ENCODE measurements around the gene SRSF12. TPM values are rescaled to one million over a fixed set of nuclear protein-coding genes. Genes with fewer than 3 reads are reported as not detected.

SRSF12 gene
- total and polyA plus RNA-seq, 2 donors from 2014 or later, result 1.0 to 2.3 TPM

DNA sequence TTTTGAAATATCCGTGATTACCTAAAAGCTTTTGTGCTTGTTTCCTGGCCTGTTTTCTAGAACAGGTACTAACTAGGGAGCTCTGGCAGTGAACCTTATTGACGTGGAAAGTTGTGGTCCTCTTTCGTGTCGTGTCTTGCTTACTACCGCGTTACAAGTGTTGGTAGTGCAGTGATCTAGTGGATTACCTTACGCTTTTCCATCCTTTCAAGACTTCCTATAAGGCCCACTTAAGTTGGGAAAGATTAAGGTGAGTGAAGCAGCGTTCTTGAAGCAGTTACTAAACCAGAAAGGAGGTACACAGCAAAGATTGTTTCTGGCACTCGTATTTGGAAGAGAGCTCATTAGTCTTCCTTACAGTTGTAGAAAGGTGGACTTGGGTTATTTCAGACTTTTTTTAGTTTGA lies 35.4 kb downstream of the SRSF12 start:
- Histone ChIP-seq H3K9me3 (ENCODE audit: control insufficient read depth in 2 of 3, insufficient read depth in 1 of 3, low read length in 3 of 3) (no peaks in the 10 kb centered on the region), H3K36me3 (ENCODE audit: control insufficient read depth in 2 of 3, insufficient read depth in 3 of 3, low read length in 3 of 3) (peaks cover 7 to 22% (median 21%) of the 10 kb centered on the region in 3 donors), H3K9ac (ENCODE audit: low read length in 3 of 3) (peak overlapping the region; percentile 94 to 100 (median 99)), H3K4me1 (ENCODE audit: control insufficient read depth in 2 of 3, insufficient read depth in 2 of 3, low read depth in 1 of 3, low read length in 3 of 3) (peaks cover 0 to 10% (median 5%) of the 10 kb centered on the region in 3 donors), H3K4me3 (ENCODE audit: low read length in 3 of 3) (peak overlapping the region; percentile 97 to 99 (median 98)), H3K27ac (ENCODE audit: low read depth in 2 of 2, low read length in 2 of 2) (peak overlapping the region; percentile 99), H3K27me3 (ENCODE audit: control insufficient read depth, insufficient read depth, low read length) (no peaks in the 10 kb centered on the region)
- TF ChIP-seq, protein P1, sequence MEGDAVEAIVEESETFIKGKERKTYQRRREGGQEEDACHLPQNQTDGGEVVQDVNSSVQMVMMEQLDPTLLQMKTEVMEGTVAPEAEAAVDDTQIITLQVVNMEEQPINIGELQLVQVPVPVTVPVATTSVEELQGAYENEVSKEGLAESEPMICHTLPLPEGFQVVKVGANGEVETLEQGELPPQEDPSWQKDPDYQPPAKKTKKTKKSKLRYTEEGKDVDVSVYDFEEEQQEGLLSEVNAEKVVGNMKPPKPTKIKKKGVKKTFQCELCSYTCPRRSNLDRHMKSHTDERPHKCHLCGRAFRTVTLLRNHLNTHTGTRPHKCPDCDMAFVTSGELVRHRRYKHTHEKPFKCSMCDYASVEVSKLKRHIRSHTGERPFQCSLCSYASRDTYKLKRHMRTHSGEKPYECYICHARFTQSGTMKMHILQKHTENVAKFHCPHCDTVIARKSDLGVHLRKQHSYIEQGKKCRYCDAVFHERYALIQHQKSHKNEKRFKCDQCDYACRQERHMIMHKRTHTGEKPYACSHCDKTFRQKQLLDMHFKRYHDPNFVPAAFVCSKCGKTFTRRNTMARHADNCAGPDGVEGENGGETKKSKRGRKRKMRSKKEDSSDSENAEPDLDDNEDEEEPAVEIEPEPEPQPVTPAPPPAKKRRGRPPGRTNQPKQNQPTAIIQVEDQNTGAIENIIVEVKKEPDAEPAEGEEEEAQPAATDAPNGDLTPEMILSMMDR (IDR thresholded peaks at IDR 0.05; ENCODE audit: borderline replicate concordance, extremely low read depth, insufficient read depth), result no peak
- DNase-seq (peak in 2 of 5 donors; percentile 55 to 60), FAIRE-seq (no peak)
- intact Hi-C loops (cut with DNase I), result no loop called here

DNA sequence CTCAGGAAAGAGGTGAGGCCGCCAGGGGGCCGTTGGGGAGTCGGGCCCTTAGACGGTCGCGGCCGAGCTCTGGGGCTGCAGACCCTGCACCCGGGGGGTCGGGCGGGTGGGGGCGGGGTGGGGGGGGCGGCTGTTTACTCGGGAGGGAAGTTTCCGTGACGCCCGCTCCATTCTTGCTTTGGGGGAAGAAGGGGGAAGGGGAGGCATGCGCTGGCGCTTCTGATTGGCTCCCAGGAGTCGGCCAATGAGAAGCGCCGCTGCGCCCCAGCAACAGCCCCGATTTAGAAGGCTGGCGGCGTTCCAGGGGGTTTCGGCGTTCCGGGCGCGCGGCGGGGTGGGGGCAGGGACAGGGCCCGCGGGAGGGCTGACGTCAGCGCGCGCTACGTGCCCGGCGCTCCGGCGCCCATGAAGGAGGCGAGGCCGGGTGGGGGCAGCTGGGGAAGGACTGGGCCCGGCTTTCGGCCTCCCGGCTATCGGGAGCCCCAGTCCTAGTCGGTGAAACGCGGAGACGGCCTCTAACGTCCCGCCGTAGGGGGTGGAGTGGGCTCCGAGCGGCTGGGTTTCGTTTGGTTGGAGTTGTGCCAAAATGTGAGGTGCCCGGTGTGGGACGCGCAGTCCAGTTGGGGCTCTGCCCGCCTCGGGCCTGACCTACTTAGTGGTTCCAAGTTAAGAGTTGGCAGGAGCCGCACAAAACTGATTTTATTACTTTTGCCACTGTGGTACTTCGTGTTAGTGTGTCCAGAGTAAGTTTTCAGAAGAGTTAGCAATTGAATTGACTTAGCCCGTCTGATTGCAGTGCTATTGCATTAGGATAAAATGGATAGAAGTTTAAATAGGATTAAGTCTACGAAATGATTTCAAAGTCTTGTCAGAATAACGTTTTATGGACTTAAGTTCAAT lies 36.2 kb downstream of the SRSF12 start:
- Histone ChIP-seq H3K27ac (ENCODE audit: low read depth in 2 of 2, low read length in 2 of 2) (peak overlapping the region; percentile 100), H3K27me3 (ENCODE audit: control insufficient read depth, insufficient read depth, low read length) (no peaks in the 10 kb centered on the region), H3K4me1 (ENCODE audit: control insufficient read depth in 2 of 3, insufficient read depth in 2 of 3, low read depth in 1 of 3, low read length in 3 of 3) (peaks cover 0 to 10% (median 5%) of the 10 kb centered on the region in 3 donors), H3K4me3 (ENCODE audit: low read length in 3 of 3) (peak overlapping the region; percentile 97 to 99 (median 98)), H3K9me3 (ENCODE audit: control insufficient read depth in 2 of 3, insufficient read depth in 1 of 3, low read length in 3 of 3) (no peaks in the 10 kb centered on the region), H3K36me3 (ENCODE audit: control insufficient read depth in 2 of 3, insufficient read depth in 3 of 3, low read length in 3 of 3) (peaks cover 7 to 22% (median 21%) of the 10 kb centered on the region in 3 donors), H3K9ac (ENCODE audit: low read length in 3 of 3) (peak overlapping the region; percentile 96 to 100 (median 99))
- intact Hi-C loops (cut with DNase I), result no loop called here
- TF ChIP-seq, protein P1 (IDR thresholded peaks at IDR 0.05; ENCODE audit: borderline replicate concordance, extremely low read depth, insufficient read depth), result no peak
- DNase-seq (peak; percentile 98 to 100 (median 99)), FAIRE-seq (no peak)

DNA sequence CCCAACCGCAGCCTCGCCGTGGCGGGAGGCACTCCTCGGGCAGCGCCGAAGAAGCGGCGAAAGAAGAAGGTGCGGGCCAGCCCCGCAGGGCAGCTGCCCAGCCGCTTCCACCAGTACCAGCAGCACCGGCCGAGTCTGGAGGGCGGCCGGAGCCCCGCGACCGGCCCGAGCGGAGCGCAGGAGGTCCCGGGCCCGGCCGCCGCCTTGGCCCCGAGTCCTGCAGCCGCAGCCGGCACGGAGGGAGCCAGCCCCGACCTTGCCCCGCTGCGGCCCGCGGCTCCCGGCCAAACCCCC lies 36.8 kb downstream of the SRSF12 start:
- FAIRE-seq (no peak), DNase-seq (no peak)
- H3K27ac ChIP-seq (ENCODE audit: low read depth in 2 of 2, low read length in 2 of 2), result peak overlapping the region; percentile 100
- peaks cover 7 to 22% (median 21%) of the 10 kb centered on the region in 3 donors for H3K36me3 ChIP-seq (ENCODE audit: control insufficient read depth in 2 of 3, insufficient read depth in 3 of 3, low read length in 3 of 3)
- H3K4me1 ChIP-seq (ENCODE audit: control insufficient read depth in 2 of 3, insufficient read depth in 2 of 3, low read depth in 1 of 3, low read length in 3 of 3), result peaks cover 0 to 10% (median 5%) of the 10 kb centered on the region in 3 donors
- intact Hi-C loops (cut with DNase I), result no loop called here
- H3K27me3 ChIP-seq (ENCODE audit: control insufficient read depth, insufficient read depth, low read length), result no peaks in the 10 kb centered on the region
- H3K9ac ChIP-seq (ENCODE audit: low read length in 3 of 3), result peak overlapping the region; percentile 96 to 100 (median 98)
- peak overlapping the region; percentile 68 to 98 (median 91) for H3K4me3 ChIP-seq (ENCODE audit: low read length in 3 of 3)
- H3K9me3 ChIP-seq (ENCODE audit: control insufficient read depth in 2 of 3, insufficient read depth in 1 of 3, low read length in 3 of 3), result no peaks in the 10 kb centered on the region
- TF ChIP-seq, protein P1 (IDR thresholded peaks at IDR 0.05; ENCODE audit: borderline replicate concordance, extremely low read depth, insufficient read depth), result no peak
